ENCODE results near the gene TARP.
A peak's percentile ranks its signal among the peaks of the same experiment; 100 is the strongest.
"Not testable (repeated sequence)": the region's sequence is repeated elsewhere in the genome, so short reads cannot be mapped to it uniquely, and the experiment has no call there.

Gene TARP

GRCh38 chr7:38259157-38259556, 14.3 kb downstream of the TARP start:
- ATAC-seq, result not testable (repeated sequence)

GRCh38 chr7:38257350-38257677, 16.1 kb downstream of the TARP start:
- no peak for ATAC-seq

GRCh38 chr7:38249849-38250248, 23.6 kb downstream of the TARP start:
- ATAC-seq, result not testable (repeated sequence)

GRCh38 chr7:38248069-38248567, 25.3 kb downstream of the TARP start:
- no peak for ATAC-seq

GRCh38 chr7:38245409-38245977, 27.9 kb downstream of the TARP start:
- ATAC-seq, result no peak

- no peak for ATAC-seq
These were observed 28.9 kb downstream of the TARP start for GRCh38 chr7:38244516-38244915.

- not testable (repeated sequence) for ATAC-seq
These were observed 30.1 kb downstream of the TARP start for GRCh38 chr7:38243345-38243744.

- no peak for ATAC-seq
These were observed 30.6 kb downstream of the TARP start for GRCh38 chr7:38242814-38243213.

- no peak for ATAC-seq
These were observed 32.4 kb downstream of the TARP start for GRCh38 chr7:38241071-38241470.

GRCh38 chr7:38239129-38239528, 34.3 kb downstream of the TARP start:
- not testable (repeated sequence) for ATAC-seq

GRCh38 chr7:38235606-38236005, 37.8 kb downstream of the TARP start:
- no peak for ATAC-seq

GRCh38 chr7:38234759-38235158, 38.7 kb downstream of the TARP start:
- not testable (repeated sequence) for ATAC-seq

- peak; percentile 32 for ATAC-seq
These were observed 40.7 kb downstream of the TARP start for GRCh38 chr7:38232502-38233366.

- no peak for ATAC-seq
These were observed 43.4 kb downstream of the TARP start for GRCh38 chr7:38229884-38230642.

GRCh38 chr7:38229386-38229785, 44.0 kb downstream of the TARP start:
- ATAC-seq, result no peak

GRCh38 chr7:38224392-38224791, 49.0 kb downstream of the TARP start:
- no peak for ATAC-seq

GRCh38 chr7:38223306-38223705, 50.1 kb downstream of the TARP start:
- no peak for ATAC-seq

GRCh38 chr7:38222481-38223096, 50.8 kb downstream of the TARP start:
- peak; percentile 73 for ATAC-seq

GRCh38 chr7:38220452-38220851, 53.0 kb downstream of the TARP start:
- ATAC-seq, result no peak

GRCh38 chr7:38217672-38218071, 55.8 kb downstream of the TARP start:
- ATAC-seq, result no peak

- ATAC-seq, result peak; percentile 88
These were observed 57.4 kb downstream of the TARP start for GRCh38 chr7:38215735-38216670.

- ATAC-seq, result no peak
These were observed 58.3 kb downstream of the TARP start for GRCh38 chr7:38215115-38215514.
